ENCODE data around the gene BICD2.

DNA sequence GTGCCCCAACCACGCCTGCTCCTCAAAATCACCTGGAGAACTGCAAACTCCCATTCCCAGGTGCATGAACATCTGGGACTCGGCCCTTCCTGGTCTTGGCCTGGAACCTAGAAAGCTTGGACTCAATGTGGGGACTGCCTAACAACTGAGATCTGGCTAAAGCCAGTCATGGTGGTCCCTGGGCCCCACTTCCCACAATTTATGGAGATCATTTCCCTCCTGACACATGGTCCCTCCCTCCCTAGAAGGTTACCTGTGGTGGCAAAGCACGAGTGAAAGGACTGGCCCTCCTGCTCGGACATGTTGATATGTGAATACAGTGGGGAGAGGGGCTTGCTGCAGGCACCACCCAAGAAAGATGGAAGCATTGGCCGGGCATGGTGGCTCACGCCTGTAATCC lies 18.8 kb downstream of the BICD2 start:
- TF ChIP-seq, protein P1, sequence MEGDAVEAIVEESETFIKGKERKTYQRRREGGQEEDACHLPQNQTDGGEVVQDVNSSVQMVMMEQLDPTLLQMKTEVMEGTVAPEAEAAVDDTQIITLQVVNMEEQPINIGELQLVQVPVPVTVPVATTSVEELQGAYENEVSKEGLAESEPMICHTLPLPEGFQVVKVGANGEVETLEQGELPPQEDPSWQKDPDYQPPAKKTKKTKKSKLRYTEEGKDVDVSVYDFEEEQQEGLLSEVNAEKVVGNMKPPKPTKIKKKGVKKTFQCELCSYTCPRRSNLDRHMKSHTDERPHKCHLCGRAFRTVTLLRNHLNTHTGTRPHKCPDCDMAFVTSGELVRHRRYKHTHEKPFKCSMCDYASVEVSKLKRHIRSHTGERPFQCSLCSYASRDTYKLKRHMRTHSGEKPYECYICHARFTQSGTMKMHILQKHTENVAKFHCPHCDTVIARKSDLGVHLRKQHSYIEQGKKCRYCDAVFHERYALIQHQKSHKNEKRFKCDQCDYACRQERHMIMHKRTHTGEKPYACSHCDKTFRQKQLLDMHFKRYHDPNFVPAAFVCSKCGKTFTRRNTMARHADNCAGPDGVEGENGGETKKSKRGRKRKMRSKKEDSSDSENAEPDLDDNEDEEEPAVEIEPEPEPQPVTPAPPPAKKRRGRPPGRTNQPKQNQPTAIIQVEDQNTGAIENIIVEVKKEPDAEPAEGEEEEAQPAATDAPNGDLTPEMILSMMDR (IDR thresholded peaks at IDR 0.05; ENCODE audit: low read length) = no peak
- TF ChIP-seq EZH2phosphoT487 (IDR thresholded peaks at IDR 0.05; ENCODE audit: low read length) = no peak
- TF ChIP-seq EZH2 (optimal IDR thresholded peaks at IDR 0.05; ENCODE audit: low read depth, low read length) = no peak

Data from MM.1S (cell line).